GM10266 (cell line): Measurements from ENCODE around the gene MYH2.

Experiments
- DNase-seq: peaks from one replicate; pipeline ENCODE4 v3.0.0; 2012; ENCODE audit errors: extremely low spot score
- TF ChIP-seq, protein P1 (sequence below): IDR thresholded peaks from 2 replicates; pipeline ENCODE4 v1.5.1; 2012; ENCODE audit warnings: mild to moderate bottlenecking, low read depth; ENCODE audit not compliant: control insufficient read depth, insufficient read depth; ENCODE audit errors: missing control alignments

Gene MYH2

GRCh38 chr17:10516065-10516464 lies 33.4 kb downstream of the MYH2 start:
- TF ChIP-seq, protein P1, sequence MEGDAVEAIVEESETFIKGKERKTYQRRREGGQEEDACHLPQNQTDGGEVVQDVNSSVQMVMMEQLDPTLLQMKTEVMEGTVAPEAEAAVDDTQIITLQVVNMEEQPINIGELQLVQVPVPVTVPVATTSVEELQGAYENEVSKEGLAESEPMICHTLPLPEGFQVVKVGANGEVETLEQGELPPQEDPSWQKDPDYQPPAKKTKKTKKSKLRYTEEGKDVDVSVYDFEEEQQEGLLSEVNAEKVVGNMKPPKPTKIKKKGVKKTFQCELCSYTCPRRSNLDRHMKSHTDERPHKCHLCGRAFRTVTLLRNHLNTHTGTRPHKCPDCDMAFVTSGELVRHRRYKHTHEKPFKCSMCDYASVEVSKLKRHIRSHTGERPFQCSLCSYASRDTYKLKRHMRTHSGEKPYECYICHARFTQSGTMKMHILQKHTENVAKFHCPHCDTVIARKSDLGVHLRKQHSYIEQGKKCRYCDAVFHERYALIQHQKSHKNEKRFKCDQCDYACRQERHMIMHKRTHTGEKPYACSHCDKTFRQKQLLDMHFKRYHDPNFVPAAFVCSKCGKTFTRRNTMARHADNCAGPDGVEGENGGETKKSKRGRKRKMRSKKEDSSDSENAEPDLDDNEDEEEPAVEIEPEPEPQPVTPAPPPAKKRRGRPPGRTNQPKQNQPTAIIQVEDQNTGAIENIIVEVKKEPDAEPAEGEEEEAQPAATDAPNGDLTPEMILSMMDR: no peak
- DNase-seq: no peak

DNA sequence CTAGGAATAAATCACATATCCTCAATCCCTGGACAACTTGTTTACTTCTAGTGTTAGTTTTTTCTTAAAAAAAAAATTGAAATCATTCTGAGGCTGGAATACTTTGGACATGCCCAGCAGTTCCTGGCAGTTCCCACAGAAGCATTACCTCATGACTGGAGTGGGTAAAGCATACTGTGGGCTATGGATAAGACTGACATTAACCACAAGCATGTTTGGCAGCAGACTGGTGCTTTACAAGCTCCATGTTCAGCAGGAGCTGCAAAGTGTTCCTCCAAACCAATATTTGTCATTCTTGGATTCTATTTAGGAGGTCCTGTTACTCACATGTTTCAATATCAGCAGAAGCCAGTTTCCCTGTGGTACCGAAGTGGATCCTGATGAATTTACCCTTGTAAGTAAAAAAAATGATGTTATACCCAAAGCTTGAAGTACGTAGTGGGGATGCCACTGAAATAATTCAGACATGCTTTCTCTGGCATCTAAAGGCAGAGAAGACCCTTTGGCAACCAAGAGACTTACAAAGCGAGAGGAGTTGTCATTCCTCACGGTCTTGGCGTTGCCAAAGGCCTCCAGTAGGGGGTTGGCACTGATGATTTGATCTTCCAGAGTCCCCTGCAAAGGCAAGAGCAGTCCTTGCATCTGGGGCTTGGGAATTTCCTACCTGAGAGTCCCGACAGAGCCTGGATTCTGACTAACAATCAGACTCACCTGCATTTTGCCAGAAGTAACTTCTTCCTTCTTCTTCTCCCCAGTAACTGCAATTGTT lies 36.0 kb downstream of the MYH2 start:
- DNase-seq: no peak
- TF ChIP-seq, protein P1: no peak

- DNase-seq: no peak
- TF ChIP-seq, protein P1: no peak
These were observed 36.6 kb downstream of the MYH2 start for GRCh38 chr17:10512856-10513255.

GRCh38 chr17:10499950-10500349 lies 49.5 kb downstream of the MYH2 start:
- no peak for DNase-seq
- TF ChIP-seq, protein P1: no peak

DNA sequence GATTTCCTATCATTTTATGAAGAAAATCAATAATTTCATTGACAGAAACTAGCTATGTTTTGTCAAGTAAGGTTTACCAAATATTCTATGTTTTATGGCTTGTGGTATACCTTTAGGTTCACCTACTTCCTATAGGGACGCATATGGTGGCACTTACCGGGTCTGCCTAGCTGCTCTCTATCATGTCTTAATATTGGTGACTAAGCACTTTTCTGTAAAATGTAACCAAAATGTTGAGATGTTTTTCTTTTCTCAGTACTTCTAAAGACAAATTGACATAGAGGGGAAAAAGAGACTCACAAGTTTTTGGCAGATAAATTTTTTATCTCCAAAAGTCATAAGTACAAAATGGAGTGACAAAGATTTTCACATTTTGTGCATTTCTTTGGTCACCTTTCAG lies 57.5 kb downstream of the MYH2 start:
- TF ChIP-seq, protein P1: no peak
- no peak for DNase-seq

DNA sequence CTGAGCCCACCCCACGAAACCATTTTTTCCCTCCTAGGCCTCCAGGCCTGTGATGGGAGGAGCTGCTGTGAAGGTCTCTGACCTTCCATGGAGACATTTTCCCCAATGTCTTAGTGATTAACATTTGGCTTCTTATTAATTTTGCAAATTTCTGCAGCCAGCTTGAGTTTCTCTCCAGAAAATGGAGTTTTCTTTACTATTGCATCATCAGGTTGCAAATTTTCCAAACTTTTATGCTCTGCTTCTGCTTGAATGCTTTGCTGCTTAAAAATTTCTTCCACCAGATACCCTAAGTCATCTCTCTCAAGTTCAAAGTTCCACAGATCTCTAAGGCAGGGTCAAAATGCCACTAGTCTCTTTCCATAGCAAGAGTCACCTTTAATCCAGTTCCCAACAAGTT lies 67.2 kb downstream of the MYH2 start:
- TF ChIP-seq, protein P1: no peak
- no peak for DNase-seq

GRCh38 chr17:10477701-10478100 lies 71.8 kb downstream of the MYH2 start:
- TF ChIP-seq, protein P1: no peak
- DNase-seq: no peak
